Panc1 (cell line): ENCODE measurements around the gene BBS9.

Experiments used
- CTCF ChIP-seq: fragments of 450-650 bp; IDR thresholded peaks from 2 replicates; pipeline ENCODE4 v1.5.1; 2017; ENCODE audit warnings: mild to moderate bottlenecking
- TF ChIP-seq, protein P1 (sequence below), 2 experiments: IDR thresholded peaks; 2 replicates each; pipeline ENCODE4 v1.6.1; 2011 to 2012; ENCODE audit warnings: low read depth in 2 of 2, control low read depth in 1 of 2, low read length in 1 of 2, mild to moderate bottlenecking in 1 of 2, moderate library complexity in 1 of 2; ENCODE audit not compliant: insufficient read depth in 1 of 2

DNA sequence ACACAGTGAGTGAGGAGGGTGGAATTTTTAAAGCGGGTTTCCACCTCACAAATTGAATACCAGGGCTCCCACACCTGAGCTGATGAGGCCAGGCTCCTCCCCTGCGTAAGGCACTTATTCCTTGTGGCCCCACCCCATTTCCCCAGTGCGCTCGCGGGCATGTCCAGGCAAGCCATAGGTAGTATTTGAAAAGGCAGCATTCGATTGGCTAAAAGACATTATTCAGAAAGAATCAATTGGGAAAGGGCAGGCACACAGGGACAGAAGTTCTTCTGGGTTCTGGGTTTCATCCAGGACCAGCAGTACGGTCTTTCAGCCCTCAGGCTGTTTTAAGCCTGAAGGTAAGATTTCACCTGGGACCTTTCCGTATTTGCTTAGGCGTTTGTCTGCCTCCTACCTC, 222.3 kb downstream of the BBS9 start:
- no peak for TF ChIP-seq CTCF
- TF ChIP-seq, protein P1, sequence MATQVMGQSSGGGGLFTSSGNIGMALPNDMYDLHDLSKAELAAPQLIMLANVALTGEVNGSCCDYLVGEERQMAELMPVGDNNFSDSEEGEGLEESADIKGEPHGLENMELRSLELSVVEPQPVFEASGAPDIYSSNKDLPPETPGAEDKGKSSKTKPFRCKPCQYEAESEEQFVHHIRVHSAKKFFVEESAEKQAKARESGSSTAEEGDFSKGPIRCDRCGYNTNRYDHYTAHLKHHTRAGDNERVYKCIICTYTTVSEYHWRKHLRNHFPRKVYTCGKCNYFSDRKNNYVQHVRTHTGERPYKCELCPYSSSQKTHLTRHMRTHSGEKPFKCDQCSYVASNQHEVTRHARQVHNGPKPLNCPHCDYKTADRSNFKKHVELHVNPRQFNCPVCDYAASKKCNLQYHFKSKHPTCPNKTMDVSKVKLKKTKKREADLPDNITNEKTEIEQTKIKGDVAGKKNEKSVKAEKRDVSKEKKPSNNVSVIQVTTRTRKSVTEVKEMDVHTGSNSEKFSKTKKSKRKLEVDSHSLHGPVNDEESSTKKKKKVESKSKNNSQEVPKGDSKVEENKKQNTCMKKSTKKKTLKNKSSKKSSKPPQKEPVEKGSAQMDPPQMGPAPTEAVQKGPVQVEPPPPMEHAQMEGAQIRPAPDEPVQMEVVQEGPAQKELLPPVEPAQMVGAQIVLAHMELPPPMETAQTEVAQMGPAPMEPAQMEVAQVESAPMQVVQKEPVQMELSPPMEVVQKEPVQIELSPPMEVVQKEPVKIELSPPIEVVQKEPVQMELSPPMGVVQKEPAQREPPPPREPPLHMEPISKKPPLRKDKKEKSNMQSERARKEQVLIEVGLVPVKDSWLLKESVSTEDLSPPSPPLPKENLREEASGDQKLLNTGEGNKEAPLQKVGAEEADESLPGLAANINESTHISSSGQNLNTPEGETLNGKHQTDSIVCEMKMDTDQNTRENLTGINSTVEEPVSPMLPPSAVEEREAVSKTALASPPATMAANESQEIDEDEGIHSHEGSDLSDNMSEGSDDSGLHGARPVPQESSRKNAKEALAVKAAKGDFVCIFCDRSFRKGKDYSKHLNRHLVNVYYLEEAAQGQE (IDR thresholded peaks at IDR 0.05; ENCODE audit: insufficient read depth in 1 of 2, low read depth in 2 of 2, low read length in 1 of 2) = no peak
